ENCODE results near the gene ZNF503.
"Not testable (repeated sequence)": the region's sequence is repeated elsewhere in the genome, so short reads cannot be mapped to it uniquely, and the experiment has no call there.

Gene ZNF503

DNA sequence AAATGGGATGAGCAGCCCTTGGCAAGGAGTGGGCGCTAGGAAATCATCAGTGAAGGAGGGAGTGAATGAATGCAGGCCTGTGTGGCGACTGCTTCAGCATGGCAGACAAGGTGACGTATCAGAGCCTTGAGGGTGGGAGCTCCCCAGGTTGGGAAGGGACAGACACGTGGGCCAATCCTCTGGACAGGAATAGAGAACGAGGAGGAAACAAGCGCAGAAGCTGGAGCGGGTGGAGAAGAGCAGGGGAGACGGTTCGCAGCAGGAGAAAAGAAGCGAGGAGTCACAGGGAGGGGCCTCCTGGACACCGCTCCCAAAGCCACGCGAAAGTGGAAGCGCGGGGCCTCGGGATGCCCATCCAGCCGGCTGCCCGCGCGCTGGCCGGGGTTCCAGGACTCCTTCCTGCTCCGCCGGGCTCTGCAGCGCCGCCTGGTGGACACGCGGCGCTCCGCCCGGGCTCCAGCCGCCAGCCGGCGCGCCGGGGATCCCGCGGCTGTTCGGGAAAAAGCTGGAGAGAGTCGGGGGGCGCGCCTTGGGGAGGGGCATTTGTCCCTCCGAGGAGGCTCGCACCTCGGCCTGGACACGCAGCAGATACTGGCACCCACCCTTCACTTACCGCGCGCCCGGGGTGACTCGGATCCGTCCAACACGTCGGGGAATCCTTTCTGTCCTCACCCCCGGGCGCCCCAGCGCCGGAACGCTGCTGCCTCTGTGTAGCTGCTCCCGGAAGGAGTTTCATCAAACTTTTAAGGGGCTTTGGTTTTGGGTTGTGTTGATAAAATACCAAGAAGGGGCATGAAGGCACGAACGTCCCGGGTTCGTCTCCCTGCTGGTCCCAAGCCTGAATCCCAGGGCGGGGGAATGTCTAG is 6.3 kb downstream of the ZNF503 start:
- DNase-seq (ENCODE audit: low spot score) = peak; percentile 82

GRCh38 chr10:75394221-75394620 is 7.3 kb downstream of the ZNF503 start:
- no peak for DNase-seq (ENCODE audit: low spot score)

GRCh38 chr10:75392744-75393143 is 8.8 kb downstream of the ZNF503 start:
- no peak for DNase-seq (ENCODE audit: low spot score)

DNA sequence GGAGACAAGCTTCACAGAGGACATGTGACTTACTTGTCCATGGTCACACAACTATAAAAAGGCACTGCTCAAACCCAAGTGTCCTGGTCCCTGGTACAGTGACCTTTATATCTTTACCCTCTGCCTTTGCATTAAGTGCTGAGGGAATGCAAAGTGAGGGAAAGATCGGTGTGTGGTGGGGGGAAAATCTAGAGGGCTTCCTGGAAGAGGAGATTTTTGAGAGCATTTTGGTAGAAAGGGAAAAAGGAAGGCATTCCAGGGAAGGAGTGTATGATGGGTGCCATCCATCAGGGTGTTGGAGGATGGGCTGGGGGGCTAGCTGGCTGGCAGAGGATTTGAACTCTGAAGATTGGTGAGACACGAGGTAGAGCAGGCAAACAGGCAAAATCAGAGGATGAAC is 9.3 kb downstream of the ZNF503 start:
- DNase-seq (ENCODE audit: low spot score) = no peak

GRCh38 chr10:75390178-75390577 is 11.4 kb downstream of the ZNF503 start:
- no peak for DNase-seq (ENCODE audit: low spot score)

GRCh38 chr10:75388082-75388481 is 13.5 kb downstream of the ZNF503 start:
- DNase-seq (ENCODE audit: low spot score) = no peak

DNA sequence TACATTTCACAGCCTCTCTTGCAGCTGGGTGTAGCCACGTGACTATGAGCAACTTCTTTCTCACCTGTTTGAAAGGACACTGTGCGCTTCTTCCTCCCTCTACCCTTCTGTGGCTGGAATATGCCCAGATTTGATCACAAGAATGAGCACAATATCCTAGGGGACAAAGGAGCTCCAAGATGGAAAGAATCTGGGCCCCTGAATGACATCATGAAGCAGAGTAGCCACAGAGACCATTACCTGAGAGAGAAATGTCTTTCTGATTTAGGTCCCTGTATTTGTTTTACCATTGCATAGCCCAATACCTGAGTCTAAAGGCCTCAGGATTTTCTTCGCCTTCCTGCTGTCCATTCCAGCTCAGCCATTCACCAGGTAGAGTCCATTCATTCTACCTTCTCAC is 15.4 kb downstream of the ZNF503 start:
- no peak for DNase-seq (ENCODE audit: low spot score)

GRCh38 chr10:75379817-75380216 is 21.7 kb downstream of the ZNF503 start:
- no peak for DNase-seq (ENCODE audit: low spot score)

DNA sequence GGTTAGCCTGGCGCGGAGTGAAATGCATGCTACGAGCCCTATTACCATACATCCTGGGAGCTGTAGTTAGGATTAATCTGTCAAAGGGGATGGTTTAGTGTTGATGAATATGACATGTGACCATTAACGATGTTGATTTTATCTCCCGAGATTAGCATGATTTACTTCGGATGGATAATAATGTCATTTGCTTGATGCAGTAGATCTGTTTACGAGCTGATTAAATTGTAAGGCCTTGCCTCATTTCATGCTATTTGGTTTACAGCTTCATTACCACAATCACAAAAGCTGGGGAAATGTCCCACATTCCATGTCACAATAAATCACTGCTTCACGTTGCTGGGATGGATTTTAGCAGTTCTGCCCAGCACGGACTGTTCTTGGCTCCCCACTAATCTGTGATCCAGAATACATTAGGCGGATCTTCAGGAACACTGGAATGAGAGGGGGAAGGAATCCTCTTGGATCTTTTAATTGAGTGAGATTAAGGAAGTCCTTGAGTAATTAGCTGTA is 22.3 kb downstream of the ZNF503 start:
- DNase-seq (ENCODE audit: low spot score) = no peak

- no peak for DNase-seq (ENCODE audit: low spot score)
Observed at GRCh38 chr10:75378379-75378778, 23.2 kb downstream of the ZNF503 start.

DNA sequence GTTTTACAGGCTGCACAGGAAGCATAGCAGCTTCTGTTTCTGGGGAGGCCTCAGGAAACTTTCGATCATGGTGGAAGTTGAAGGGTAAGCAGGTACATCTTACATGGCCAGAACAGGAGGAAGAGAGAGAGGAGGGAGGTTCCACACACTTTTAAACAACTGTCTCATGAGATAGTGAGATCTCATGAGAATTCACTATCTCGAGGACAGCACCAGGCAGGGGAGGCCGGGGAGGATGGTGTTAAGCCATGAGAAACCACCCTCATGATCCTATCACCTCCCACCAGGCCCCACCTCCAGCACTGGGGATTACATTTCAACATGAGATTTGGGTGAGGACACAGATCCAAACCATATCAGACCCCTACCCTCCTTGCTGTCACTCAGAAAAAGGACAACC is 23.7 kb downstream of the ZNF503 start:
- DNase-seq (ENCODE audit: low spot score) = no peak

DNA sequence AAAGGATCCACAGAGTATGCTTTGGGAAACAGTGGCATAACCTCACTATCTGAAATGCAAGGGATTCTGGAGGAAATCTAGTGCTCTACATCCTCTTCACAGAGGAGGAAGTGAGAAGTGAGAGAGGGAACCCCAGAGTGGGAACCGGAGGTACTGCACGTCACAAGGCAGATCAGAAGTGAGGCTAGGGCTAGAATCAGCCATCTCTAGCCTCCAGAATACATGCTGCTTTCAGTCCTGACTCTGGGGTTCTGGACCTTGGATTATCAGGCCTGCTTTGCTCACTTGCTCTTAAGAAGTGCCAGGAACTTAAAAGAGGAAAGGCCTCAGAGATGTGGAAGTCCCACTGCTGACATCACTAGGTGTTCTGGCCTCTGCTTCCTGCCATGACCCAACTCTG is 25.7 kb downstream of the ZNF503 start:
- DNase-seq (ENCODE audit: low spot score) = no peak

DNA sequence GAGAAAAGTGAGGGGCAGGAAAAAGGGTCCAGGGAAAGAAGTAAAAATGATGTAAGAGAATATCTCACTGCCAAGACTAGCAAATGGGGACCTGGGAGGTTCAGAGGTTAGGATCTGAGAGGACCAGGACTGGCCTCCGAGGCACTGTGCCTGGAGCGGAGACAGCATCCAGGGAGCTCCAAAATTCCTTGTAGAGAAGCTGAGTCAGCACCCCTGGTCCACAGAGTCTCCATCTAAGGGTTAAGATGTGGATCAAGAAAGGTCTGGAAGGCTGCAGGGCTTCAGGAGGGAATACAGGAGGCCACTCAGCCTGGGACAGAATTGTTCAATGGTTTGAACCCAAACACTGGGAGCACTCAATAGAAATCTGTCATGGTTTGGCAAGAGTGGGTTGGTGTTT is 30.6 kb downstream of the ZNF503 start:
- no peak for DNase-seq (ENCODE audit: low spot score)

DNA sequence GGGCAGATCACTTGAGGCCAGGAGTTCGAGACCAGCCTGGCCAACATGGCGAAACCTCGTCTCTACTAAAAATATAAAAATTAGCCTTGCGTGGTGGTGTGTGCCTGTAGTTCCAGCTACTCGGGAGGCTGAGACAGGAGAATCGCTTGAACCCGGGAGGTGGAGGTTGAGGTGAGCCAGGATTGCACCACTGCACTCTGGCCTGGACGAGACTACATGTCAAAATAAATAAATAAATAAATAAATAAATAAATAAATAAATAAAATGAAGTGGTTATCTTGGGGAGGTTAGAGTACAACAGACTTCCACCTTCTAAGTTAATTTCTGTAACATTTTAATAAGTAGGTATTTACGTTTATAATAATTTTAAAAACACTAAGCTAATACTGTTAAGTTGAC is 31.7 kb downstream of the ZNF503 start:
- not testable (repeated sequence) for DNase-seq (ENCODE audit: low spot score)

GRCh38 chr10:75367901-75368300 is 33.7 kb downstream of the ZNF503 start:
- DNase-seq (ENCODE audit: low spot score) = no peak

GRCh38 chr10:75367021-75367487 is 34.5 kb downstream of the ZNF503 start:
- no peak for DNase-seq (ENCODE audit: low spot score)

DNA sequence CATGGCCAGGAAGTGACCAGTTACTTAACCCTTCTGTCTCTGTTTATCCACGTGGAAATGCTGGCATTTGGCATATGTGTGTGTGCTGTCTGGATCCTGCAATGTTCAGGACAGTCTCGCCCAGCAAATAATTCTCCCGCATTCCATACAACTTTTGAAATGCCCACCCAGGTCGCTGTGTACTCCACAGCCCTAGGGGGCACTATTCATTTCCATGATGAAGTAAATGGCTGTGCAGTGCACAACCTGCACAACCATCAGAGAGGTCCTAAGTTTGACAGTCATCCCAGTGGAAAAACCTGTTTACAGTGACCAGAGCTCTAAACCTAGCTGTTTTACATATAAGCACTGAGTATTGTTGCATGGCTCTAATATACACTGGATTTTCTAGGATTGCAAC is 38.1 kb downstream of the ZNF503 start:
- DNase-seq (ENCODE audit: low spot score) = no peak

GRCh38 chr10:75359876-75360275 is 41.7 kb downstream of the ZNF503 start:
- DNase-seq (ENCODE audit: low spot score) = not testable (repeated sequence)

GRCh38 chr10:75358835-75359421 is 42.6 kb downstream of the ZNF503 start:
- DNase-seq (ENCODE audit: low spot score) = peak; percentile 94

DNA sequence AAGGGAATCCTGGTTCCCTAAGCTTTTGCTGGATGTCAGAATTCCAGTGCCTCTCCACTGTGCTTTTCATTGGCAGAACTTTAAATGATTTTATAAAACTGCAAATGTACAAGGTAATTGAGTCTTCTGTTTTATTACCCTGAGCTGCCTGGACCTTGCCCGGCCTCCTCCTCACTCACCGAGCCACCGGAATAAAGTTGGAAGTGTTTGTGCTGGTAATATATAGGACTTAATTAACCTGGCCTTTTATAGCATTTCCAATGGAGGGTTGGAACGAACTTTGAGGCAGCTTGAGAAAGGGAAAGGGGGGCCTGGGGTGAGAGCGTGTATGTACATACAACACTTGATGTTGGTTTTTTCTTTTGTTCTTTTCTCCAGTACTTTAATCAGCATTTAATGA is 43.4 kb downstream of the ZNF503 start:
- no peak for DNase-seq (ENCODE audit: low spot score)

DNA sequence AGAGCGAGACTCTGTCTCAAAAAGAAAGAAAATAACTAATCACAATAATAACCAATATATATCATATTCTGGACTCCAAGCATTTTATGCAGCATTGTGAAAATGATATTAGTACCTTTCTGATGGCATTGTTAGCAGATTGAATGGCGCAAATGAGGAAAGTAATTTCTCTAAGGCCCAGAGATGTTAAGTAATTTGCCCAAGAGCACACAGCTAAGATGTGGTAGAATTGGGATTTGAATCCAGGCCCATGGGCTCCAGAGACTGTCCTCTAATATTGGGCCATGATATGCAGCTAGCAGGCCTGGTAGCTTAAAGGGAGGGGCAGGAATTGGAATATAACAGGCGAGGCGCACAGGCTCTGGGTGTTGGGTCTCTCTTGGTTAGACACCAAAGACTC is 44.1 kb downstream of the ZNF503 start:
- DNase-seq (ENCODE audit: low spot score) = no peak

DNA sequence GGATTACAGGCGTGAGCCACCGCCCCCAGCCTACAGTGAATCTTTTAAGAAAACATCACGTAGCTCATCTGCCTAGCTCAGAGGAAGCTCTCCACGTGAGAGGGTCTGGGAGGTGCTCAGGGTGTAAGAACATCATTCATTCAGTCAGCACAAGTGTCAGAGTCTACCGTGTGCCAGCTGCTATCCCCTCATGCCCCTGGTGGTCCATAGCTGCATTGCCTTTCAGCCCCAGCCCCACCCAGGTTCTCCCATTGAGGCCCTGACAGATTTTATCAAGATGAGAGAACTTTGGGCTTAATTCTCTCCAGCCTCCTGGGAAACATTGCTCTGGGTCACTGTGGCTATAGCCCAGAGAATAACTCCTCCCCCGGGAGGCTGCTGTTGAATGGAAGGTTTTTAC is 45.1 kb downstream of the ZNF503 start:
- DNase-seq (ENCODE audit: low spot score) = no peak

- no peak for DNase-seq (ENCODE audit: low spot score)
Observed at GRCh38 chr10:75355706-75356105, 45.9 kb downstream of the ZNF503 start.
